H1 (cell line): ENCODE results near the gene CCDC30. TPM values are rescaled to one million over a fixed set of nuclear protein-coding genes. Genes with fewer than 3 reads are reported as not detected.

Experiments
- KDM4A ChIP-seq: IDR thresholded peaks from one replicate; pipeline ENCODE4 v1.7.1; 2012; ENCODE audit warnings: low read depth, mild to moderate bottlenecking, moderate library complexity, low read length, inconsistent platforms; ENCODE audit not compliant: severe bottlenecking
- polyA plus RNA-seq, 7 experiments: library from polyadenylated mRNA; depleted of rRNA in 3 of 7; stranded (reverse) in 5 of 7; unstranded in 2 of 7; fragments of >200 nt in 5 of 7; fragments of 200-250 nt in 2 of 7; gene quantifications; 1 replicate in 5 of 7; 2 replicates in 1 of 7; 4 replicates in 1 of 7; pipeline versions ENCODE4 v1.2.1 to v1.2.3, GENCODE V29; 2011 to 2013; ENCODE audit warnings: missing spikeins in 2 of 7, mixed read lengths in 2 of 7
- total RNA-seq: library from RNA; stranded (reverse); fragmentation: NEBNext Ultra II Directional; extraction: Animal tissue kit (Norgen Biotek cat#: 25700); gene quantifications from 2 replicates; pipeline ENCODE4 v1.2.1, GENCODE V29; 2021
- TF ChIP-seq, protein P1 (sequence below): fragments of 300-600 bp; sonication (generic); IDR thresholded peaks from 2 replicates; pipeline ENCODE4 v1.7.1; 2012; ENCODE audit warnings: low read length, moderate library complexity, mild to moderate bottlenecking, inconsistent platforms; ENCODE audit not compliant: insufficient replicate concordance

CCDC30 gene
- total and polyA plus RNA-seq, 2 of the 8 experiments (the other 6 are each of a cell fraction or from before 2014, with no cell fraction given), result 0.60 to 1.8 TPM

DNA sequence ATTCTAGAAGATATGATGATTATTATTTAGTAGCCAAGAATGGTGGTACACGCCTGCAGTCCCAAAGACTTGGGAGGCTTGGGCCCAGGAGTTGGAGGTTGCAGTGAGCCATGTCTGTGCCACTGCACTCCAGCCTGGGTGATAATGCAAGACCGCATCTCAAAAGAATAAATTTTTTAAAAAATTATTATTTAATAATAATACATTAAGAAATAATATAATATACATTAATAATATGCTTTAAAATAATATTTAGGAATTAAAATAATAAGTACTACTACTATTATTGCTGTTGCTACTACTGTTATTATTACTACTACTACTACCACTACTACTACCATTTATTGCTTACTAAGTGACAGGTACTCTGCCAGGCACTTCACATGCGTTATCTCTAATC is 27.2 kb downstream of the CCDC30 start (continued):
- TF ChIP-seq, protein P1, sequence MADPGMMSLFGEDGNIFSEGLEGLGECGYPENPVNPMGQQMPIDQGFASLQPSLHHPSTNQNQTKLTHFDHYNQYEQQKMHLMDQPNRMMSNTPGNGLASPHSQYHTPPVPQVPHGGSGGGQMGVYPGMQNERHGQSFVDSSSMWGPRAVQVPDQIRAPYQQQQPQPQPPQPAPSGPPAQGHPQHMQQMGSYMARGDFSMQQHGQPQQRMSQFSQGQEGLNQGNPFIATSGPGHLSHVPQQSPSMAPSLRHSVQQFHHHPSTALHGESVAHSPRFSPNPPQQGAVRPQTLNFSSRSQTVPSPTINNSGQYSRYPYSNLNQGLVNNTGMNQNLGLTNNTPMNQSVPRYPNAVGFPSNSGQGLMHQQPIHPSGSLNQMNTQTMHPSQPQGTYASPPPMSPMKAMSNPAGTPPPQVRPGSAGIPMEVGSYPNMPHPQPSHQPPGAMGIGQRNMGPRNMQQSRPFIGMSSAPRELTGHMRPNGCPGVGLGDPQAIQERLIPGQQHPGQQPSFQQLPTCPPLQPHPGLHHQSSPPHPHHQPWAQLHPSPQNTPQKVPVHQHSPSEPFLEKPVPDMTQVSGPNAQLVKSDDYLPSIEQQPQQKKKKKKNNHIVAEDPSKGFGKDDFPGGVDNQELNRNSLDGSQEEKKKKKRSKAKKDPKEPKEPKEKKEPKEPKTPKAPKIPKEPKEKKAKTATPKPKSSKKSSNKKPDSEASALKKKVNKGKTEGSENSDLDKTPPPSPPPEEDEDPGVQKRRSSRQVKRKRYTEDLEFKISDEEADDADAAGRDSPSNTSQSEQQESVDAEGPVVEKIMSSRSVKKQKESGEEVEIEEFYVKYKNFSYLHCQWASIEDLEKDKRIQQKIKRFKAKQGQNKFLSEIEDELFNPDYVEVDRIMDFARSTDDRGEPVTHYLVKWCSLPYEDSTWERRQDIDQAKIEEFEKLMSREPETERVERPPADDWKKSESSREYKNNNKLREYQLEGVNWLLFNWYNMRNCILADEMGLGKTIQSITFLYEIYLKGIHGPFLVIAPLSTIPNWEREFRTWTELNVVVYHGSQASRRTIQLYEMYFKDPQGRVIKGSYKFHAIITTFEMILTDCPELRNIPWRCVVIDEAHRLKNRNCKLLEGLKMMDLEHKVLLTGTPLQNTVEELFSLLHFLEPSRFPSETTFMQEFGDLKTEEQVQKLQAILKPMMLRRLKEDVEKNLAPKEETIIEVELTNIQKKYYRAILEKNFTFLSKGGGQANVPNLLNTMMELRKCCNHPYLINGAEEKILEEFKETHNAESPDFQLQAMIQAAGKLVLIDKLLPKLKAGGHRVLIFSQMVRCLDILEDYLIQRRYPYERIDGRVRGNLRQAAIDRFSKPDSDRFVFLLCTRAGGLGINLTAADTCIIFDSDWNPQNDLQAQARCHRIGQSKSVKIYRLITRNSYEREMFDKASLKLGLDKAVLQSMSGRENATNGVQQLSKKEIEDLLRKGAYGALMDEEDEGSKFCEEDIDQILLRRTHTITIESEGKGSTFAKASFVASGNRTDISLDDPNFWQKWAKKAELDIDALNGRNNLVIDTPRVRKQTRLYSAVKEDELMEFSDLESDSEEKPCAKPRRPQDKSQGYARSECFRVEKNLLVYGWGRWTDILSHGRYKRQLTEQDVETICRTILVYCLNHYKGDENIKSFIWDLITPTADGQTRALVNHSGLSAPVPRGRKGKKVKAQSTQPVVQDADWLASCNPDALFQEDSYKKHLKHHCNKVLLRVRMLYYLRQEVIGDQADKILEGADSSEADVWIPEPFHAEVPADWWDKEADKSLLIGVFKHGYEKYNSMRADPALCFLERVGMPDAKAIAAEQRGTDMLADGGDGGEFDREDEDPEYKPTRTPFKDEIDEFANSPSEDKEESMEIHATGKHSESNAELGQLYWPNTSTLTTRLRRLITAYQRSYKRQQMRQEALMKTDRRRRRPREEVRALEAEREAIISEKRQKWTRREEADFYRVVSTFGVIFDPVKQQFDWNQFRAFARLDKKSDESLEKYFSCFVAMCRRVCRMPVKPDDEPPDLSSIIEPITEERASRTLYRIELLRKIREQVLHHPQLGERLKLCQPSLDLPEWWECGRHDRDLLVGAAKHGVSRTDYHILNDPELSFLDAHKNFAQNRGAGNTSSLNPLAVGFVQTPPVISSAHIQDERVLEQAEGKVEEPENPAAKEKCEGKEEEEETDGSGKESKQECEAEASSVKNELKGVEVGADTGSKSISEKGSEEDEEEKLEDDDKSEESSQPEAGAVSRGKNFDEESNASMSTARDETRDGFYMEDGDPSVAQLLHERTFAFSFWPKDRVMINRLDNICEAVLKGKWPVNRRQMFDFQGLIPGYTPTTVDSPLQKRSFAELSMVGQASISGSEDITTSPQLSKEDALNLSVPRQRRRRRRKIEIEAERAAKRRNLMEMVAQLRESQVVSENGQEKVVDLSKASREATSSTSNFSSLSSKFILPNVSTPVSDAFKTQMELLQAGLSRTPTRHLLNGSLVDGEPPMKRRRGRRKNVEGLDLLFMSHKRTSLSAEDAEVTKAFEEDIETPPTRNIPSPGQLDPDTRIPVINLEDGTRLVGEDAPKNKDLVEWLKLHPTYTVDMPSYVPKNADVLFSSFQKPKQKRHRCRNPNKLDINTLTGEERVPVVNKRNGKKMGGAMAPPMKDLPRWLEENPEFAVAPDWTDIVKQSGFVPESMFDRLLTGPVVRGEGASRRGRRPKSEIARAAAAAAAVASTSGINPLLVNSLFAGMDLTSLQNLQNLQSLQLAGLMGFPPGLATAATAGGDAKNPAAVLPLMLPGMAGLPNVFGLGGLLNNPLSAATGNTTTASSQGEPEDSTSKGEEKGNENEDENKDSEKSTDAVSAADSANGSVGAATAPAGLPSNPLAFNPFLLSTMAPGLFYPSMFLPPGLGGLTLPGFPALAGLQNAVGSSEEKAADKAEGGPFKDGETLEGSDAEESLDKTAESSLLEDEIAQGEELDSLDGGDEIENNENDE, result no peak
- TF ChIP-seq KDM4A, result no peak
- TF ChIP-seq, all 59 proteins: peak for 0
